Activated CD4-positive, alpha-beta T cell treated with anti-CD3 and anti-CD28 coated beads, Interleukin-2, amount 50 U/mL, for 4 hours (primary cell): Measurements from ENCODE around the gene CAVIN4.

Experiments used
- DNase-seq, 2 experiments: peaks; one replicate each; pipeline ENCODE4 v3.0.0-alpha.2; 2020

Gene CAVIN4

DNA sequence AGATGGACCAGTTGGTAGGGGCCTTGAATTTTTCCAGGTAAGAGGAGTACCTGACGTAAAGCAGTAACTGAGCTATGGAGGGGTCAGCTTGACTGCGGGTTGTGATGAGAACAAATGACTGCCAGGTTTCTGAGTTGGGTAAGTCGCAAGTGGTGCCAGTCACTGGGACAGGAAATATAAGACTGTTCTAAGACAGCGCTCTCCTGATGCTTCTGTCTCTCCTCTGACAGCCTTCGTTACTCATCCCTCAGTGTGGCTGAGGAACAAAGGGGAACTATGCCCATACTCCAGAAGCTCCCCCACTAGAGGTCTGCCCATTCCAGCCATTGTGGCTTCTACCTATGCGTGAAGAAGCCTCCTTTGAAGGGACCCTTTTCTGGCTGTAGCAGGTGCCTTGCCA is 13.3 kb downstream of the CAVIN4 start:
- DNase-seq = no peak

DNA sequence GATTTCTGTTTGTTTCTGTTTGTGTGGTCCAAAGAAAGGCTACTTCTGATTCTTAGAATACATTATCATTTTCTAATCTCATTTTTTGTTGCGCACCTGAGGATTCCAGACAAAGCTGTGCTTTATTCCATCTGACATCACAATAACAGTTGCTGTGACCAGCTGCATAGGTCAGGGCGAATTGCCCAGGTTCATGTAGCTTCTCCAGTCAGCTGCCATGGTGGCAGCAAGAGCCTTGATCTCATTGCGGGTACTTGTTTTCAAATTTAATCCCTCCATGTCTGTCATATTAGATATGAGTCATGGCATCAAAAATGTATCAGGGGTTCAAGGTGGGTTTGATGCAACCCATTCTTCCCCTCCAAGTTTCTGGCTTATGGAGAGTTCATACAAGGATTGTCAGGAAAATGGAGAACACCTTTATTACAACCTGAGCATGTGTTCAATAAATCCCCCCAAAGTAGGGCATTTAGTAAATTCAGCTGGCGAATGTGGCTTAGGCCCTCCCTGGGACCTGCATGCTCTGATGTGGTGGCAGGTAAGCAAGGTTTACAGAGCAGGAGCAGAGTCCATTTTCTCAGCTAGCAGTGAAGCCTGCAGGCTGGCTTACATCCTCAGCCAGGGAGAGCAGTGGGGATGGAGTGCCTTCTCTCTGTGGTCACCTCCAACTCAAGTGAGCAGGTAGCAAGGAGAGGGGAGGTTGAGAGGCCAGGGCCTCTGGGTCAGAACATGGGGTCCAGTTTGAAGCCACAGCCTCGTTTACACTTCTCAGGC is 13.9 kb downstream of the CAVIN4 start:
- no peak for DNase-seq

DNA sequence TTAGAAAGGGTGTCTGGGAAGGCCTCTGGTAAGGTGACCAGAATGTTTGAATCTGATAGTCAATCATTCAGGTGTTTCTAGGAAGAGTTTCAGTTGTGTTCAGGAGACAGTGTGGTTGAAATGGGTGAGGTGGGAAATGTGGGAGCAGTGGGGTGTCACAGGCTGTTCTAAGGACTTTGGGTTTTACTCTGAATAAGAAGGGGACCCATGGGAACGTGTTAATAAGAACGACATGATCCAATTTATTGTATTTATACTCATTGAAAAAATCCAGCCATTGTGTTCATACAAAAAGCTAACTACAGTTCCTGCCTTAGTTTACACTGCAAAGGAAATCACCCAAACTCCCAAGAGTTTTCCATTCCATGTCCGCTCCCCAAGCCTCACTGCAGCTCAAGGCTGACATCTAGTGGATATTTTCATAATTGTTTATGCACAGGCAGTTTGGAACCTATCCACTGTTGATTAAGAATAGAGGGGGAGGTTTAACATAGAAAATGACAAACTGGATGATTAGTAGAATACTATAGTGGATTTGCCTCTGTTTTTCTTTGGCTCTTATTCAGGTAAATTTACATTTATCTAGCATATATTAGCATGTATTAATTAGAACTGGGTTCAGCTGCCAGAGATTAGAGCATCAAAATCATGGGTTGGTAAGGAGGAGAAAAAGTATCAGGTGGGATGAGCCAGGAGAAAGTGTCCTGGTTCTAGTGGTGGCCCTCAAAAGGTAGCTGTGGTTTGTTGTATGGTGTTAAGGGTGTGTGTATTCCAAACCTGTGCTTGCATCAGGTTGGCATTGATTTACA is 17.7 kb downstream of the CAVIN4 start:
- DNase-seq = no peak

DNA sequence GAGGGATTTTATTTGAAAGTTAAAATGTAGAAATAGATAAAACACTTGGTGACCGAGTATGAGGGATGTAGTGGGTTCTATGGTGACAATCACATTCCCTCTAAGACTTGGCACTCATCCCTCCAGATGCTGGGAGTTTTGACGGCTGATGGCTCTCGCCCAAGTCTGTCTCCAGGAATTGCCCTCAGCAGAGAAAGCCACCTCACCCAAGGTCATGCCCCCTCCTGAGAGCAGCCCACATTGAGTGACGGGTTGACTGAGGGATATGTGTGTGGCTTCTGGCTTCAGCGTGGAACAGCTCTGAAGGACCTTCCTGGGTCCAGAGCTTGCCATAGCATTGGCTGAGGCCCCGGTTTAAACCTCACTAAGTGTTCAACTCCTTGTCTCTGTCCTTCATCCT is 19.4 kb downstream of the CAVIN4 start:
- no peak for DNase-seq

DNA sequence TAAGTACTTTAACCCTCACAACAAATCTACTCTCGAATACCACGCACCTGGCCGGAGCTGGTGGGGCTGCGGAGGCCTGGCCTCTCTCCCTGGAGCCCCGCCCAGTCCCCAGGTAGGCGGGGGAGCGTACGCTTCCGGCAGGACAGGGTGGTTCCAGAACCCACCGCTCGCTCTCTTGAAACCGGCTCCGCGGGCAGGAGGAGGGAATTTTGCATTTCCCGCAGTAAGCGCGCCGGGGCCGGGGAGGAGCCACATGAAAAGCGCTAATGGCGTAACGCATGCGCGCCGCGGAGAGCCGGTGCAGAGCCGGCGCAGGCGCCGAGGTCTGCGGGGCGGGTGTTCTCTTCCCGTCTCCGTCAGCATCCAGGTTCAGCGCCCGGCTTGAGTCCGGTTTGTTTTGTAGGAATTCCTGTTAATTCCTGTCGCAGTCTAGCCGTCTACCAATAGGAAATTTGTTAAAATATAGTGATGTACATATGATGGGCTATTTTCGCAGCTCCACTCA is 20.8 kb downstream of the CAVIN4 start:
- peak; percentile 67 to 70 for DNase-seq

DNA sequence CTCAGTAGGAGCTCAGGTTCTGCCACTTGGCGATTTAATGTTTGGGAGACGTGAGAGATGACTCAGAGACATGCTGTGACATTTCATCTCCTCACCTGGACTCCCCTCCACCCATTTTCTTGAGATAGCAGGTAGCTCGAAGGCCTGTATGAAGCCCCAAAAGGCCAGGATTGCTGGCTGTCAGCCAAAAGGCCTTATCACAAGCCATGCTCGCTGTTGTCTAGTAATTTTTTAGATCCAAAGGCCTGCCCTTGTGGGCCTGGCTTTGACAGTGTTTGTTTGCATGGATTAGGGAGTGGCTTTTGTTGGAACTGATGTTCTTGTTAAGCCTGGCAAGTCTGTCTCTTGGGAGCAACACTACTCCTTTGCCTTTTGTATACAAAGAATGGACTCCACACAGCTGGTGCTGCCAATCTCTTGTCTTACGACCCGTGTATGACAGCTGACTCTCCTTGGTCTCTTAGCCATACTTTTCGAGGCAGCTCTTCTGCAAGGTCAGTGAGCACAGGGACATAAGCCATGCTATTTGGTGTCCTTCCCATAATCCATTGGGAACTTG is 22.7 kb downstream of the CAVIN4 start:
- DNase-seq = no peak

DNA sequence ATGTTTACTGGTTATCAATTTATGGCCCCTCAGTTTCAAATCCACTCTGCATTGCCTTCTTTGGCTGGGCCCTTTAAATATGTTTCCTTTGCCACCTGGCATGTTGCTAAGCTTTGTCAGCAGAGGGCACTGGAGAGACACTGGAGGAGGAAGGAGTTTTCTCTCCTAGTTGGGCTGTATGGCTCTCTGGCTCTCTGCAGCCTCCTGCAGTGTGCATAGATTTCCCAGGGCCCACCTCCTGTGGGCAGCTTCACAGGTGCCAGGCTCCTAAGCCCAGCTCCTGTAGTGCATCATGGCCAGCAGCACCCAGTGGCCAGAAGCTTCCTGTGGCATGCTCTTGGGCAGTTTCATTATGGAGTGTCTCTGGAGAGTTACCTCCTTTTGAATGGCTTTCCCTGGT is 23.3 kb downstream of the CAVIN4 start:
- DNase-seq = peak in 1 of 2 experiments; percentile 8

DNA sequence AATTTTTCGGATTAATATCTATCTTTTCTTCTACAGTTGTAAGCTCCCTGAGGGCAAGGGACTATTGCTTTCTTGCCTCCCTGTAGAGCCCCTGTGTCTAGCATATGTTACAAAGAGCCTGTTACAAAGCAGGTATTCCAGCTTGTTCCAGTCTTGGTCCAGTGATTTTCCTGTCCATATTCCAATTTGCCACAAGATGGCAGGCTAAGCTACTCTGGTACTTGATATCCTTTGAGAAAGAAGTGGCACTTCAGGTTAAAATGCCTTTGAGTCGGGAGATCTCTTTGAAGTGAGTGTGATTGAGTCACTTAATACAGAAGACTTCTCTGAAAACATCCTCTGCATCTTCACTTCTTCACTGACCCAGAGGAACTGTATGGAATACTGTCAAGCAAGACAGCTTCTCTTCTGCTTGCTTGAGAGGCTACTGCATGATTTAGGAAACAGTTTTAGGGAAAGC is 24.5 kb downstream of the CAVIN4 start:
- DNase-seq = no peak

DNA sequence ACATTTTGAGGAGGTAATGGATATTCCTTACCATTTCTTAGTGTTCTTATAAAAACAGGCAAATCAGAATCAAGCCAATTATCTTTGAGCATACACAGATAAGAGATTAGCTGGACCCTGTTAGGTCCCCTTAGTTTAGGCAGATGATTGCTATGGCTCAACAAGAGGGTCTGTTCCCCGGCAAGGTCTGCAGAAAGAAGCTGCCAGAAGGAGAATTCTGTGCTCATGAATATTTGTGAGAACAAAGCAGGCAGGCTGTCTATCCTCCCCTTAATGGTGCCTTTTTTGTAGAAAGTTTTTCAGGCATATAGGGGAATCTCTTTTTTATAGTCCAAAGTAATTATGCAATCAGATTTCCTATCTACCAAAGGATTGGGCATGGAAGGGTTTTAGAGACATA is 27.5 kb downstream of the CAVIN4 start:
- no peak for DNase-seq

DNA sequence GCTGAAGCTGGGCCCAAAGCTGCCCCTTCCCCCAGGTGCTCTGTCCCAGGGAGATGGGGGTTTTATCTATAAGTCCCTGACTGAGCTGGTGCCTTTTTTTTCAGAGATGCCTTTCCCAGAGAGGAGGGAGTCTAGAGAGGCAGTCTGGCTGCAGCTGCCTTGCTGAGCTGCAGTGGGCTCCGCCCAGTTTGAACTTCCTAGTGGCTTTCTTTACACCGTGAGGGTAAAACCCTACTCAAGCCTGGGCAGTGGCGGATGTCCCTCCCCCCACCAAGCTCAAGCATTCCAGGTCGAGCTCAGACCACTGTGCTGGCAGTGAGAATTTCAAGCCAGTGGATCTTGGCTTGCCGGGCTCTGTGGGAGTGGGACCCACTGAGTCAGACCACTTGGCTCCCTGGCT is 41.3 kb downstream of the CAVIN4 start:
- DNase-seq = no peak

DNA sequence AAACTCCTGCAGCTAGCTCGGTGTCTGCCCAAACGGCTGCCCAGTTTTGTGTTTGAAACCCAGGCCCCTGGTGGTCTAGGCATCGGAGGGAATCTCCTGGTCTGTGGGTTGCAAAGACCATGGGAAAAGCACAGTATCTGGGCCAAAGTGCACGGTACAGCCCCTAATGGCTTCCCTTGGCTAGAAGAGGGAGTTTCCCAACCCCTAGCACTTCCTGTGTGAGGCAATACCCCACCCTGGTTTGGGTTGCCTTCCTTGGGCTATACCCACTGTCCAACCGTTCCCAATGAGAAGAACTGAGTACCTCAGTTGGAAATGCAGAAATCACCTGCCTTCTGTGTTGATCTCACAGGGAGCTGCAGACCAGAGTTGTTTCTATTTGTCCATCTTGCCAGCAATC is 41.8 kb downstream of the CAVIN4 start:
- DNase-seq = no peak

DNA sequence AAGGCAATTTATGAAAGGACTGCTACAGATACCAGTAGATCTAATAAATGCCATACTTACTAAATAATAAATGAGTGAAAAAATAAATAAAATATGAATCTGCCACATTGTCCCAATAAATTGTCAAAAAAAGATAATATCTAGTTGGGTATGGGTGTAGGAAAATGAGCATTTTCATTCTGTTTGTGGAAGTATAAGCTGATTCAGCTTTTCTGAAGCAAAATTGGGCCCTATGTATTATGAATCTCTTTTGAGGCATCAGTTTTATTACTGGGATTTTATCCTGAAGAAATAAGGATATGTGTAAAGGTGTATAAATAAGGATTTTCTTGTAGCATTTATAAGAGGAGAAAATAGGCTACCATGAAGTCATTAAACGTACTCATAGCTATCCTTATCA is 46.1 kb downstream of the CAVIN4 start:
- DNase-seq = no peak

DNA sequence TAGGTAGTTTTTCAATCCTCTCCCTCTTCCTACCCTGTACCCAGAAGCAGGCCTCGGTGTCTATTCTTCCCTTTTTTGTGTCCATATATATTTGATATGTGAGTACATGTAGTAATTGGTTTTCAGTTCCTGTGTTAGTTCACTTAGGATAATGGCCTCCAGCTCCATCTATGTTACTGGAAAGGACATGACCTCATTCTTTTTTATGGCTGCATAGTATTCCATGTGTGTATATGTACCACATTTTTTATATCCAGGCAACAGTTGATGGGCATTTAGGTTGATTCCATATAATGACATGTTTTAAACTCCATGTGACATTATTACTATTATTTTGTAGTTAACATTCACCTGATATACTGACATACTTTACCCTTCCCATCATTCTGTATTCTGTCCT is 49.1 kb downstream of the CAVIN4 start:
- no peak for DNase-seq

DNA sequence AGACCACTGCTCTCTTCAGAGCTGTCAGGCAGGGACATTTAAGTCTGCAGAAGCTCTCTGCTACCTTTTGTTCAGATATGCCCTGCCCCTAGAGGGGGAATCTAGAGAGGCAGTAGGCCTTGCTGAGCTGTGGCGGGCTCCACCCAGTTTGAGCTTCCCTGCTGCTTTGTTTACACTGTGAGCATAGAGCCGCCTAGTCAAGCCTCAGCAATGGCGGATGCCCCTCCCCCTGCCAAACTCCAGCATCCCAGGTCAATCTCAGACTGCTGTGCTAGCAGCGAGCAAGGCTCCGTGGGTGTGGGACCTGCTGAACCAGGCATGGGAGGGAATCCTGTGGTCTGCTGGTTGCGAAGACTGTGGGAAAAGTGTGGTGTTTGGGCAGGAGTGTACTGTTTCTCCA is 59.9 kb downstream of the CAVIN4 start:
- no peak for DNase-seq
